T-helper 1 cell (primary cell): ENCODE data around the gene RGS9BP.
A peak's percentile ranks its signal among the peaks of the same experiment; 100 is the strongest.
"Not testable (repeated sequence)": the region's sequence is repeated elsewhere in the genome, so short reads cannot be mapped to it uniquely, and the experiment has no call there.

Experiments used
- DNase-seq, 5 donors: peaks; one replicate each; pipeline ENCODE4 v3.0.0-alpha.2; 2012 to 2020
- total RNA-seq, 4 donors: gene quantifications; one replicate each; lab custom pipeline; 2026; lab: John Stamatoyannopoulos, UW

RGS9BP gene, protein sequence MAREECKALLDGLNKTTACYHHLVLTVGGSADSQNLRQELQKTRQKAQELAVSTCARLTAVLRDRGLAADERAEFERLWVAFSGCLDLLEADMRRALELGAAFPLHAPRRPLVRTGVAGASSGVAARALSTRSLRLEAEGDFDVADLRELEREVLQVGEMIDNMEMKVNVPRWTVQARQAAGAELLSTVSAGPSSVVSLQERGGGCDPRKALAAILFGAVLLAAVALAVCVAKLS
- 0.27 to 0.91 (median 0.68) reads per million in 4 donors for total RNA-seq

DNA sequence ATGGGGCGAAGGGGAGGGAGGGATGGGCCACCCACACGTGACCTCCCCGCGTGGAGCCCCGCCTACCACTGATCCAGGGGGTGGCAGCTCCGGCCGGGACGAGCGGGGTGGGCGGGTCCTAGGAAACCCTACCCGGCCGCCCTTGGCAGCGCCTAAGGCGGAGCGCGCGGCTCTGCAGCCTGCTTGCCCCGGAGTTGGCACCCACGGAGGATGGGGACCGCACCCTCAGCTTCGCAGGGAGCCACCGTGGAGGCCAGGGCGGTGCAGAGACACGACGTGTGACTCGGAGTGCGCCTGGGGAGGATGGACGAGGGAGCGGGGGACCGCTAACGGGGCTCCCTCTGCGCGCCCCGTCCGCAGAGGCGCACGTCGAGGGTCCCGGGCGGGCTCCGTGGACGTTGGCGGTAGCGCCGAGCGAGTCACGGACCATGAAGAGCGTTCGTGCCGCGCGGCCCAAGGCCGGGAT lies at the start of gene RGS9BP:
Gene RGS9BP, plus strand, starts transcription at position 129 of the 466 bp plus-strand sequence. CDS start 416 bp downstream, outside the sequence.
- peak; percentile 55 to 74 (median 66) for DNase-seq

DNA sequence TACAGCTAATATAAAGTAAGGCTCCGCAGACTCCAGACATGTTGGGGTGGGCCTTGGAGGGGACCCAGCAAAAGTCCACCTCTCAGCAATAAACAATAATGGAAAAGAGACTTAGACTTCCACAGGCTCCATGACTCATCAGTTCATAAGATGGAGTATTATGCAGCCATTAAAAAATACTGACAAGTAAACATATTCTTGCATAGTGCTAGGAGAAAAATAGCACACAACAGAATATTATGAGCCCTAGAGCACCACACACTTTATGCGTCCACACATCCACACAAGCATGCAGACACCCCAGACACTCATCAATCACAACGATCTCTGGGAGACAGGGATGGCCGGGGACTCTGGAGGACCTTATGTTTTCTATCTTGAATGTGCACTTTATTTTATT lies 48.7 kb upstream of the RGS9BP start:
- no peak for DNase-seq

DNA sequence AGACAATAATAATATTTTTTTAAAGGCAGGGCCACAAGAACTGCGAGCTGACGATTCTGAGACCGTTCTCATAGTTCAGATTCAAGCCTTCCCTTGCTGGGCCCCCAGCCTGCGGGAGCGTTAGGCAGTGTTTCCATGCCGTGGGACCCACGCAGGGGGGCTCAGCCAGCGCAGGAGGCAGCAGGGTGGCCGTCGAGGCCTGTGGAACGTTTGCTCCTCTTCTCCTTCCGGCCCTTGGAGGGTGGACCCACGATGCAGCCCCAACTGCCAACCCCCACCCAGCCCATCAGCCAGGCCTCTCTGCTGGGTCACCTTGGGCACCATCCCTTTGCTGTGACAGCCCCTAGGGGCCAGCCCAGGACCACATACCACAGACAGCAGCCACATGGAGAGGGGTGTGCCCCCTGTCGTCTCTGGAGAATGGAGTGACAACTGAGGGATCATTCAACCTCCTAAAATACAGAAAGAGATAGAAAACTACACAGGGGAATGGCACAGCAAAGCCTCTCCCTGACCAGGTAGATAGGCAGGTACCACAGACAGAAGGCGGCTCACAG lies 47.9 kb upstream of the RGS9BP start:
- no peak for DNase-seq

DNA sequence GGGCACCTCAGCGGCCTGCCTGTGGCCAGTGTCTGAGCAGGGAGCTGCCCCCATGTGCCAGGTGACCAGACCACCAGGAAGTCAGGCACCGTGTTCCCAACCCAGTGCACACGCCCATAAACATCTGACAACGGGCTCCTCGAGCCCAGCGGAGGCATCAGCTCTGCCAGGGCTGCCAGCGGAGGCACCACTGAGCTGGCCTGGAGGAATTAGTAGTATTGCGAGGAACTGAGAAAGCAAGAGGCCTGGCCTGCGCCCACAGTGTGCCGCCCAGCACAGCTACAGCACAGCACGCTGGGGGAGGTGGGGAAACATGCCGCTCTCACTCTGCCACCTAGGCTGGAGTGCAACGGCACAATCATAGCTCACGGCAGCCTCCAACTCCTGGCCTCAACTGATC lies 45.3 kb upstream of the RGS9BP start:
- DNase-seq, result no peak

DNA sequence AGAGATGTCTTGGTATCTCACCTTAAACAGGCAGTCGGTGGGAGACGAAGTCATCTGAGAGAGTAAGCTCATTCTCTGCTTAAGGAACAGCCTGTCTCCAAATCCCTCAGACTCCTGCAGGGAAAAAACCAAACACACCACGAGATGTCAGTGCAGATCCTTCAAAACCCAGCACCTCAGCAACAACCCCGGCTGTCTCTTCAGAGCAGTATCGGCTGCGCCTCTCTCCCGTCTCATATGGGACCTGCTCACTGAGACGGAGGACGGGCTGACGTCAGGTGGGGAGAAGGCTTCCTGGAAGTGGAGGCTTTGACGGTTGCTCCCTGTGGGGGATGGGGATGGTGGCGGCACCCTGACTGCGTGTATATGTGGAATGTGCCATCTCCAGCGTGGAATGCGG lies 44.3 kb upstream of the RGS9BP start:
- DNase-seq, result no peak

DNA sequence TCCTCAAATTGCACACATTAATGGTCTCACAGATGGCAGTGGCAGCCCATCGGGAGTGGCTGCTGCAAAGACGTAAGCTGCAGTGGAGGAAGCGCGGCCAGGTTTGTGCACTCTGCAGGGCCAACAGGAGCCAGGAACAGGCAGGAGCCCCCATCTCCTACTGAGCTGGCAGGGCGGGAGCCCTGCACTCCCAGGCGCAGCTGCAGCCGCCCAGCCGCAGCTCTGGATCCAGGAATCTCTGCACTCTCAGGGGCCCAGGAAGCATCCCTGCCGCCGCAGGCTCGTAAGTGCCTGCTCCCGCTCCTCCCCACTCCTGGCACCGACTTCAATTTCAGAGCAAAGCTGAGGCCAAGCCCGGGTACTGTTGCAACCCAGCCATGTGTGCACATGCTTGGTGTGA lies 38.2 kb upstream of the RGS9BP start:
- no peak for DNase-seq

DNA sequence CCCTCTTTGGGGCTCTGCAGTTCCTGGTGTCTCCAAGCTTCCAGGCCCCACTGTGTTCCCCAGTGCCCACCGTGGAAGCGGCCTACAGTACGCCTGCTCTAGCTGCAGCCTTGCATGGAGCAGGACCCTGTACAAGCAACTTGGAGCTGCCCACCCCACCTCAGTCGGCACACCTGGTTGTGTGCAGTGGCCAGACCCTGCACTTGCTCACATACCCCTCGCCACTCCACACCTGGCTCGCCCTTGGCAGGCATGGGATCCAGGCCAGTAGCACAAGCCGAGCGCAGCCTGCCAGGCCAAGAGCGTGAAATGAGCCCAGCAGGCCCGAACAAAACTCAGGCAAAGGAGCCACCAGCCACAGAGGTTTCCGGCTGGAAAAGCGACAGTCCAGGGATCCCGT lies 37.0 kb upstream of the RGS9BP start:
- no peak for DNase-seq

DNA sequence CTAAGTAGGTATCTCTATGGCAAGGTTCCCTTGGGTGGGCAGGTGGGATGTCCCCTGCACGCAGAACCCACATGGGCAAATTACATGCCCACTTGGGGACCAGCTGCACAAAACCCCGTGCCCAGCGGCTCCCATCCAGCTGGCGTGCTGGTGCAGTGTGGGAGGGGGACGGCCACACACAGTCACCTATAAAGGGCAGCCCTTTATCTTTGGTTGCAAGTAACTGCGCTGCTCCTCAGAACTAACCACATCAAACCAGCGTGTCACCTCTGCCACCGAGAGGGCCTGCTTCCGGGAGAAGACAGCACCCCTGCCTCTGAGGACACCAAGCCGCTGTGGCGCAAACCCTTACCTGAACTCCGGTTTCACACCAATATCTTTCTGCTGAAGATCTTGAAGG lies 32.9 kb upstream of the RGS9BP start:
- peak; percentile 34 to 71 (median 46) for DNase-seq

DNA sequence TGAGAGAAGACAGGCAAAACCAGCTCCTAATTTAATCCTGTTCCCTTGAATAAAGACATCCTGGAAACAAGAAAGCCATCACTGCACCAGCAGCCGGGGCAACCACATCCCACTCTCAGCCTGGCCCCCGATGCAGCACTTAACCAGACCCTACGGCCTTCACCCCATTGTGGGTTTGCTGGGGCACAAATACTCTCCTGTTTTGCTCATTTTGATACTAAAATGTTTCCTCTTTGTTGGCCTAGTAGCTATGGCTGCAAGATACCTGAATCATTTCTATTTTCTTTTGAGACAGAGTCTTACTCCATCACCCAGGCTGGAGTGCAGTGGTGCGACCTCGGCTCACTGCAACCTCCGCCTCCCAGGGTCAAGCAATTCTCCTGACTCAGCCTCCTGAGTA lies 29.1 kb upstream of the RGS9BP start:
- peak in 1 of 5 donors; percentile 29 for DNase-seq

DNA sequence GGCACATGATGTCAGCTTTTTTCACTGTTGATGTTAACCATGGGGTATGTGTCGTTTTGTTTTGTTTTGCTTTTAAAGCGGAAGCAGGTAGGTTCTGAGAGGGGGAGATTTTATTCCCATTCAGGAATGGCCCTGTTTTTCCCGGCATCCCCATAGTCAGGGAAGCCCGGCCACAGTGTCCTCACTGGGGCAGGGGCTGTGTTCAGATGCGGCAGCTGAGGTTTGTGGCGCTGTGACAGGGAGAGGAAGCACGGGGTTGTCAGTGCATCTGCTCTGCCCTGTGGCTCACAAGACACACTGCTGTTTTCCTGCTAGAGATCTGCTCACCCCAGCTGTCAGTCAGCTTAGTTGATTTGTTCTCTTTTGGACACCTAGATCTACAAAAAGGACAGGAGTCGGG lies 28.3 kb upstream of the RGS9BP start:
- no peak for DNase-seq

DNA sequence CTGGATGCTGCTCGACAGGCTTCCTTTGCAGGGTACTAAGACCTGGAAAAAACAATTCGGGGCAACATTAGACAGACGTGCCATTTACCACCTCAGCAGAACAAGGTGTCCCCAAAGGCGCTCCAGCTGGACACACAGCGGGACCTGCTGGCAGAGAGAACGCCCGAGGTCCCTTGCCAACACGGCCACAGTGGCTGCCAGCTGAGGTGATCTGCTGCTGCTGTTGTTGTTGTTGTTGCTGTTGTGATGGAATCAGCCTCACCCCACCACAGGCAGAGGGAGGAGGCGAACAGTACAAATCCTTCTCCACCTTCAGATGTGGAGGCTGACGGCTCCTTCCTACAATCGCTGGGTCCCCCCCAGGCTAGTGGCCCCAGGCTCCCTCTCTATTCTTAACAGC lies 25.9 kb upstream of the RGS9BP start:
- no peak for DNase-seq

DNA sequence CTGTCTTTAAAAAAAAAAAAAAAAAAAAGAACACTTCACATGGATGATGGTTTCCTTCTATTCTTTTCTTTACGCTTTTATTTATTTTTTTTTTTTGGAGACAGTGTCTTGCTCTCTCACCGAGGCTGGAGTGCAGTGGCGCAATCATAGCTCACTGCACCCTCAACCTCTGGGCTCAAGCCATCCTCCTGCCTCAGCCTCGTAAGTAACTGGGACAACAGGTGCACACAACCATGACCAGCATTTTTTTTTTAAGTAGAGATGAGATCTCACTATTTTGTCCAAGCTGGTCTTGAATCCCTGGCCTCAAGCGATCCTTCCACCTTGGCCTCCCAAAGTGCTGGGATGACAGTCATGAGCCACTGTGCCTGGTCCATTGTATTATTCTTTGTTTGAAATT lies 25.0 kb upstream of the RGS9BP start:
- no peak for DNase-seq

DNA sequence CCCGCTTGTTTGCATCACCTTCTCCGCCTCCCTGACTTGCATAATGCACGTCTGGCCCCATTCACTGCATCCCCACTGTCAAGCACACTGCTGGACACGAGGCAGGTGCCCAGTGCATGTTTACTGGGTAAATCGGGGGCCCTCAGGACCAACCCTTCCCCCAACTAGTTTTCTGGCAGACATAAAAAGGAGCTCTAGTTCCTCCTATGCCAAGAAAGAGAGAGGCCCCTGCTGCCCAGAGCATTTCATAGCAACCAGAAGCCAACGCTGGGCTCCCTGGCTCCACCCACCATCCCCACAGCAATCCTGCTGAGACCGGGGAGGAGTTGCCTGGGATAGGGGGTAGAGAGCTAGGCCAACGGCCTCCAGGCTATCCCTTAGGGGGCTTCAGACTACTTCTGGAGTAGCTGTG lies 23.9 kb upstream of the RGS9BP start:
- no peak for DNase-seq

DNA sequence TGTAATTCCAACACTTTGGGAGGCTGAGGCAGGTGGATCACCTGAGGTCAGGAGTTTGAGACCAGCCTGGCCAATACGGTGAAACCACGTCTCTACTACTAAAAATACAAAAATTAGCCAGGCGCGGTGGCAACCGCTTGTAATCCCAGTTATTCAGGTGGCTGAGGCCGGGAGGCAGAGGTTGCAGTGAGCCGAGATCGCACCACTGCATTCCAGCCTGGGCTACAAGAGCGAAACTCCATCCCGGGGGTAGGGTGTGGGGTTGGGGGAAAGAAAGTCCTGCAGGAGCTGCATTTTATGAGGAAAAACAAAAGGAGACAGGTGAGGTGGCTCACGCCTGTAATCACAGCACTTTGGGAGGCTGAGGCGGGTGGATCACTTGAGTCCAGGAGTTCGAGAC lies 23.3 kb upstream of the RGS9BP start:
- not testable (repeated sequence) for DNase-seq

DNA sequence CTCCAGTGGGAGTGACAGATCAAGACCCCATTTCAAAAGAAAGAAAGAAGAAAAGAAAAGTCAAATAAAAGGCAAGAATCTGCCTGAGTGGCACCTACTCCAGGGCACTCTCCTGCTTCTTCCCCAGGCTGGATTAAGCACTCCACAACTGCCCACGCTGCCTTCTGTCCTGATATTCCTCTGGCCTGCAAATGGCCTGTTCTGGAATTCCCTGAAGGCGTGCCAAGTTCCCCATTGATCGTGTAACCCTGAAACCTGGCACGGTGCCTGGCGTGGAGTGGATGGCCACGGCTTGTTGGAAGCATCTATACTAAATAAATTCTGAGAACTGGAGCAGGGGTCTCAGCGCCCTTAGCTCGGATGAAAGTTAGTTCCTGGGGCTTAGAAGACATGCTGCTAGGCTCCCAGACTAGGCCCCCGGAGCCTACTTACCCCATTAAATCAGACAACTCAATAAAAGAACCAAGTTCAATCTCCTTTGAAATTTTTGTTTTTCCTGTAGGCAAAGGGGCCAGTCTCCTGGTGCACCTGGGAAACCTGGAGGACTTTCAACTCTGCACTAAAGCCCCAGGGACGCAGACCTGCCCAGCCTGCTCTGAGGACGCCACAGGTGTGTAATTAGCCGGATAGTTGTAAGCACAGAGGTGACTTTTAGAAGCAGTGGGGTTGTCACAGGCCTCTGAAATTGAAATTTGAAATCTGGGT lies 22.6 kb upstream of the RGS9BP start:
- no peak for DNase-seq

DNA sequence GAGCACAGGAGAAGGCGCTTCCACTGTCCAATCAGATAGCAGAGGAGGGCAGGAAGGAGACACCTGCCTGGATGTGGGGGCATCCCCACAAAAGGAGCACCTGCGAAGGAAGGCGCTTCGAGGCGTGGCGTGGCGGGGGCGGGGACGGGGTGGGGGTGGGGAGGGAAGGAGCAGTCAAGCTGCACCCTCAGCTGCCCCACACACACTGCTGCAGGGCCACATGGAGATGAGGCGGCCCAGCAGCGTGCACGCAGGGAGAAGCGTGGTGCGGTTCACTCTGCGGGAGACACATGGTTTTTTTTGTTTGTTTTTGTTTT lies 22.1 kb upstream of the RGS9BP start:
- DNase-seq, result no peak

DNA sequence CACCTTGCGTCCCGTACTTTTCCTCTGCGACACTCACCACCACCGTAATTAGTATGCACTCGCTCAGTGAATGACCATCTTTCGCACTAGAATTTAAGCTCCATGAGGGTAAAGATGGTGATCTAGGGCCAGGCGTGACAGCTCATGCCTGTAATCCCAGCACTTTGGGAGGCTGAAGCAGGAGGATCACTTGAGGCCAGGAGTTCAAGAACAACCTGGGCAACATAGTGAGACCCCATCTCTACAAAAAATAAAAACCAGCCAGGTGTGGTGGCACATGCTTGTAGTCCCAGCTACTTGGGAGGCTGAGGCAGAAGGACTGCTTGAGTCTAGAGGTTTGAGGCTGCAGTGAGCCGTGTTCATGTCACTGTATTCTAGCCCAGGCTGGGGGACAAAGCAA lies 19.3 kb upstream of the RGS9BP start:
- not testable (repeated sequence) for DNase-seq

DNA sequence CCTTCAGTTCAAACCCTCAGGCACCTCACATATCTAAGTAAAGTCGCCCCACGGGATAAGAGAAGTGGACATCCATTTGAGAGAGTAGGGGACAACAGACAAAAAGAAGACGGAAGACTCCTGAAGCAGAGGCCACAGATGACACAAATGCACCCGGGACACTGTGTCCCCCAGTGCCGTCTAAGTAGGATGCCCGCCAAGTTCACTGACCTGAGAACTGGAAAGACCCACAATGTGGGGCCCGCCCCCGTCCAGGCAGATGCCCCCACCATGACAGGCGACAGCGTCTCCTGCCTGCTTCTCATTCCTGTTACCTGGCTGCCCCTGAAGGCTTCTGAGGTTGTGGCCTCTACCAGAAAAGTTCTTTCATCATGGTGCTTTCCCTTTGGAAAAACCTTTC lies 17.6 kb upstream of the RGS9BP start:
- DNase-seq, result no peak

DNA sequence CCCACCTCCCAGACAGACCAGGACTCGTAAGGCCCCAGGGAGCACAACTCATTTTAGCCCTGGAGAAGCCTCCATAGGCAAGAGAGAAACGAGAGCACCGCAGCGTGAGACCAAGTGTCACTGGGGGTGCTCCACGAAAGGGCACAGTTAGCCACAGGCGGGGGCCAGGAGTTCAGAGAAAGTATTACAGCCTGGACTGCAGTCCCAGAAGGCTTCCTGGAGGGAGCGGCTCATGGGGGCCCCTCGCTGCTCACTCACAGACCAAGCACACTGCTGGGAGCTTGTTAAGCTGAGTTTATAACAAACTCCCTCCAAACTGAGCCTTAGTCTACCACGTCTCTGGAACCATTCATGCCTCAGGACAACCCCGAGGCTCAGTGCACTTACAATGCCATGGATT lies 17.1 kb upstream of the RGS9BP start:
- DNase-seq, result no peak

DNA sequence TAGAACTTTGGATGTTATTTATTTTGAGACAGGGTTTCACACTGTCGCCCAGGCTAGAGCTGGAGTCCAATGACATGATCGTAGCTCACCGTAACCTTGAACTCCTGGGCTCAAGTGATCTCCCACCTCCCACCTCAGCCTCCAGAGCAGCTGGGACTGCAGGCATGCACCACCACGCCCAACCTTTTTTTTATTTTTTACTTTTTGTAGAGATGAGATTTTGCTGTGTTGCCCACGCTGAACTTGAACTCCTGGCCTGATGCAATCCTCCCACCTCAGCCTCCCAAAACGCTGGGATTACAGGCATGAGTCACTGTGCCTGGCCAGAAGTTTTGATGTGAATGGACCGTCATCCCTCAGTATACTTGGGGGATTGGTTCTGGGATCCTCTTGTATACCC lies 14.3 kb upstream of the RGS9BP start:
- no peak for DNase-seq

DNA sequence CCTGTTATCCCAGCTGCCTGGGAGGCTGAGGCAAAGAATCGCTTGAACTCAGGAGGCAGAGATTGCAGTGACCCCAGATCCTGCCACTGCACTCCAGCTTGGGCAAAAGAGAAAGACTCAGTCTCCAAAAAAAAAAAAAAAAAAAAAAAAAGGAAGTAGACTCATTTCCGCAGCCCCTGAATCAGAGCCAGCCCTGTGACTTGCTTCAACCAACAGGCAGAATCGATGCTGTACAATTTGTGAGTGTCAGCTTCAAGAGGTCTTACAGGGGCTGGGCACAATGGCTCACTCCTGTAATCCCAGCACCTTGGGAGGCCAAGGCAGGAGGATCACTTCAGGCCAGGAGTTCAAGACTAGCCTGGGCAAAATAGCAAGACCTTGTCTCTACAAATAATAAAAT lies 13.5 kb upstream of the RGS9BP start:
- DNase-seq, result no peak

DNA sequence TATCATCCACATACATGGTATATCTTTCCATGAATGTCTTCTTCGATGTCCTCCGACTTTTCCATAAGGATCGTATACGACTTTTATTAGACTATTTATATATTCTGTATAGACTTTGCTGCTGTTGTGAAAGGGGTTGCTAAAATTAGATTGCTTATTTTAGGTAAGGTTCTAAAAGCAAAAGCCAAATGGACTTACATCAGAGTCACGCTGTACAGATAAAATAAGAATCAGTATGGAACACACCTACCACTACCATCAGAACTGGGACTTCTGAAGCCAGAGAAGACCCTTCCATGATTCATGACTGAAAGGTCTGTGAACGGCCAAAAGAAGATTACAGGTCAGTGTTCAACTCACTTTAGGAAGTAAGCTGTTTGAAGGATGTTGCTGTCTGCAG lies 9.6 kb upstream of the RGS9BP start:
- DNase-seq, result no peak

DNA sequence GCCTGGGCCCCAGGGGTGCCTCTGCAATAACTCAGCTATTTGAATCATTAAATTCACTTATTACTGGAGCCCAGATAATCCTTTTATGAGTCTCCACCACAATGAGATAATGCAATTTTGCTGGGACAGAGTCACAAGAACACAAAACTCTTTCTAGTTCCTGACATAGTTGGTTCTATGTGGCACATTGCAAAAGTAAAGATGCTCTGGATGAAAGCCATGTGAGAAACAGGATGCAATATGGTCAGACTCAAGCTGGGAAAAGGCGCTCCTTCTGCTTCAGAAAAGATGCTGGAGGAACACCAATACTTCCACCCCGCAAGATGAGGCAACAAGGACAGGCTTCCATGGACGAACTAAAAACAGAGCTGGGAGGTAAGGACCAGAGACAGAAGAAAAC lies 6.3 kb upstream of the RGS9BP start:
- DNase-seq, result no peak

DNA sequence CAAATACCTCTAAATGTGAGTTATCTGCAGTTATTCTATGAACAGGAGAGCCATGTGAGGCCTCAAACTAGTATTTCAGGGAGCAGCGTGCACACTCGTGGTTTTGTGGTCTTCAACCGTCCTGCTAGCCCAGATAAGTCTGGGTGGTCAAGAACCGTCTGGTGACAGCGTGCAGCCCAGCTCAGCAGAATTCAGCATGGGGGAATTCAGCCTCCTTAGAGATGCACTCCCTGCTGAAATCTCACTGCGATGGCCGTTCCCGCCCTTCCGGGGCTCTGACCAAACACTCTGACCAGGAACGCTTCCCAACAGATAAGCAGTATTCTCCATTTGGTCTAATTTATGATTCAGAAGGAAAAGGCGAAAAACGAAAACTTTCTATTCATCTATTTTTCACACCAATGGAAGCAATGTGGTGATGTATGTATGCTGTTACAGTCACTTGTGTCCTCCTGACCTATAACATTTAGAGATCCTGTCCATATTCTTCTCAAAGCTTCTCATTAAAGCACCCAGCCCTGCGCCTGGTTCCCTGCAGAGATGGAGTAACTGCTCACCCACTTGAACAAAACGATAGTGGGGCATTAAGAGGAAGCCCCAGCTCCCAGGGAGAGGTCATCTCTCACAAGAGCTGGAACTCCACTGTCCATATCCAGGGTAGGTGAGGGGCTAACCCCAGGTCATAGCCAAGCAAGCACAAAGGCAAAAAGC lies 3.6 kb upstream of the RGS9BP start:
- DNase-seq, result no peak
